HG02852 (cell line): Measurements from ENCODE around the gene FBXL13.
"Not testable (repeated sequence)": the region's sequence is repeated elsewhere in the genome, so short reads cannot be mapped to it uniquely, and the experiment has no call there.

Experiments used
- ATAC-seq: cut with Tn5 transposase; IDR thresholded peaks from one replicate; pipeline ENCODE4 v1.9.1; 2021; ENCODE audit warnings: mild to moderate bottlenecking, moderate library complexity; ENCODE audit not compliant: unreplicated experiment

Gene FBXL13

GRCh38 chr7:102872460-102872859 lies 202.1 kb downstream of the FBXL13 start:
- ATAC-seq, result no peak

GRCh38 chr7:102869195-102869594 lies 205.4 kb downstream of the FBXL13 start:
- ATAC-seq, result no peak

- no peak for ATAC-seq
Observed at GRCh38 chr7:102866535-102867215, 207.9 kb downstream of the FBXL13 start.

DNA sequence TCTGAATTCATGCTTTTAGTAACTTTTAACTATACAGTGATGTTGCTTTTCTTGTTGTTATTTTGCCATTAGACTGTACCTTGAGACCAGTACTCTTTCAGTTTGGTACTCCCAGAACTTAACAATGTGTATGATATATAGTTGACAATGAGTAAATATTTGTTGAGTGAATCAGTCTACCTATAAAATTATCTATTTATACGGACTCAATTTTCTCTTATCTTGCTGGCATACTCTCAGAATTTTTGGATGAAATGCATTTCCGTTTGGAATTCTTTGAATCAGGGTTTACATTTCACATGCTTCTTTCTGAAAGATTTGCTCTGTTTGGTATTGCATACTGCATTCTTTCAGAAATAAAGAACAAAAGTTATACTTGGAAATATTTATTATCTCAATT lies 209.6 kb downstream of the FBXL13 start:
- no peak for ATAC-seq

DNA sequence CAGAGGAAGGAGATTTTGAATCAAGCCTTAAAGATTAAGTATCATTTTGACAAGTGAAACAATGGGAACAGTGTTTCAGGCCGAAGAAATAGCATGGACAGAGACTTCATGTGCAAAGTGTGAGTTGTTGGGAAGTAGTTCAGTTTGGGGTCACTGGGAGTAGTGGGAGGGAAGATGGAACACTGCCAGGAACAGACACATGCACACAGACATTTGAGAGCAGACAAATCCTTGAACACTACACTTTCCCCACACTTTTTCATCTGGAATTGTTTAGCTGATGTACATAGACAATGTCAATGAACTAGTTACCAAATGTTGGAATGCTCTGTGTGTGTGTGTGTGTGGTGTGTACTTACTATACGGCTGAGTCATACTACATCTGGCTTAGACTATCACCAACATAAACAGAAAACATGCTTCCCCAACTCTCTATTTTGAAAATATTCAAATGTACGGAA lies 214.2 kb downstream of the FBXL13 start:
- ATAC-seq, result no peak

DNA sequence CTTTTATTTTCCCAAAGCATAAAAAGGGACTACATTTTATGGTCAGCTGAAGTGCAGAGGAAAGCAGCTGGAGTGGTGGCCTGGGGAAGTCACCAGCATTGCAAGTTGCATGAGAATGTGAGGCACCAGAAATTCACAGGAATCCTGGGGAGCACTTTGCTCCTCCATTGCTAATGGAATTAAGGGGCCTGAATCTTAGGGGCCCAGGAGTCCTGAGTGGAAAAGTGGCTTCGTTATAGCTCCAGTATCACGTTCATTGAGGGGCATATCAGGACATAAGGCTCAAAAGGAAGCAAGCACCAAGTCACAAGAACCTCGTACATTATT lies 214.8 kb downstream of the FBXL13 start:
- no peak for ATAC-seq

DNA sequence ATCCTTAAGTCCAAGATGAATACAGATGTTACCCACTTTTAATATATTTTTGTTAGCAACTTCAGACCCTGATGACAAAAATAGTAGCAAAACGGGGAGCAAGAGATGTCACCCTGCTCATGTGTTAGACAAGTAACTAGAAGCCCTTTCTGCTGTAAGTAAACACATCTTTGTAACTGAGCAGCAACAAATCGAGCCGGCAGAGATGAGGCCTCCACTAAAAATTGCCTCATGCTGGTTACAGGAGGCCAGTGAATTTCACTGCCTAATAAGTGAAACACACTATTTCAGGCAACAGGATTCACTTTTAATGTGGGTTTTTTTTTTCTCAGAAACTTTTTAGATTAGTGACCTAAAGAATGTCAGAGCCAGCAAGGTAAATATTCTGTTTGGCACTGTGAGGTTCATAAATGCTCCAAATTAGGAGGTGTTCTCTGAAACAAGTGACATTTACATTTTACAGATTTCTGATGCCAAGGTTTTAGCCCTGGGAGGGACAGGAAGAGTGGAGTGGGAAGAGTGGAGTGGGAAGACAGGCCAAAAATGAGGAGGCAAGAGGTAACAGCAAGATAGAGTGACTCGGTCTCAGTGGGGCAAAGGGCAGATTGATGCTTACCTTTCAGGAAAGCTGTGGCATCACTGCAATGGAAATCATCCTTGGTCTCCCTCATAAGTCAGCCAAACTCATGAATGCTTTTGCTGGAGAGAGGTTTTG lies 215.4 kb downstream of the FBXL13 start:
- no peak for ATAC-seq

- ATAC-seq, result no peak
Observed at GRCh38 chr7:102856036-102856435, 218.6 kb downstream of the FBXL13 start.

DNA sequence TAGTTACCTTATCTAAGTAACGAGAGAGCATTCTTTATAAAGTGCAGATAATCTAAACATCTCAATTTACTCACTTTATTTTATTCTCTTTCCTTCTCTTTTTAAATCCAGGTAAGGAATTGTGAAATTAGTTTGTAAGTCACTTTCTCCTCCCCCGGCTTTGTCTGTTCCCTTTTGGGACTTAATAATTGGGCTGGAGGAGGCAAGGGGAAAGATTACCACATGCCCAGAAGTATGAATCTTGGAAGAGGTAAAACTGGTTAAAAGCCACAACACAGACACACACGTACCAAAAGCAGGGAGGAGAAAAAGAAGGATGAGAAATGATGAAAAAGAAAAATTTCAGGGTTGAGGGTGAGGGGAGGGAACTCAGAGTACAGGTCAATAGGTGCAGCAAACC lies 225.1 kb downstream of the FBXL13 start:
- no peak for ATAC-seq

- no peak for ATAC-seq
Observed at GRCh38 chr7:102849079-102849478, 225.5 kb downstream of the FBXL13 start.

- ATAC-seq, result no peak
Observed at GRCh38 chr7:102845346-102845745, 229.2 kb downstream of the FBXL13 start.

- peak; percentile 83 for ATAC-seq
Observed at GRCh38 chr7:102843850-102844249, 230.7 kb downstream of the FBXL13 start.

- ATAC-seq, result no peak
Observed at GRCh38 chr7:102842284-102842683, 232.3 kb downstream of the FBXL13 start.

DNA sequence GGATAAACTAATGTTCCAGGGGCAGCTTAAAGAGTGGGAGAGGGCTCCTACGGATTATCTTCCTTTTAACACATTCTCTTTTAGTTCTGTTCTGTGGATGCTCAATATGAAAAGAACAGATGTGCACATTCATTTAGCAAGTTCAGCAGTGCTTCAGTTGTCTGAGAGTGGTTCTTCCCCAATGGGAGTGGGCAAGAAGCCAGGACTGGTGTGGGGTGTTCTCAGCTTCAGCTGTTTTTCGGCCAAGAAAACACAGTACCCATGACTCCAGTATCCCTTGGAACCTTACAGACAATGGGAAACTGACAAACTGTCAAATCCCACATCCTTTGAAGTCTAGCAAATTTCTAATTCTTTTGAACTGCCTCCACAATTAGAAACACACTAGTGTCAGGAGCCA lies 233.3 kb downstream of the FBXL13 start:
- ATAC-seq, result no peak

- ATAC-seq, result no peak
Observed at GRCh38 chr7:102840404-102840803, 234.2 kb downstream of the FBXL13 start.

- ATAC-seq, result not testable (repeated sequence)
Observed at GRCh38 chr7:102838572-102839101, 236.0 kb downstream of the FBXL13 start.

- ATAC-seq, result no peak
Observed at GRCh38 chr7:102837802-102838201, 236.8 kb downstream of the FBXL13 start.

- no peak for ATAC-seq
Observed at GRCh38 chr7:102836977-102837376, 237.6 kb downstream of the FBXL13 start.

- no peak for ATAC-seq
Observed at GRCh38 chr7:102836191-102836919, 238.2 kb downstream of the FBXL13 start.

GRCh38 chr7:102834999-102835398 lies 239.6 kb downstream of the FBXL13 start:
- ATAC-seq, result peak; percentile 81

DNA sequence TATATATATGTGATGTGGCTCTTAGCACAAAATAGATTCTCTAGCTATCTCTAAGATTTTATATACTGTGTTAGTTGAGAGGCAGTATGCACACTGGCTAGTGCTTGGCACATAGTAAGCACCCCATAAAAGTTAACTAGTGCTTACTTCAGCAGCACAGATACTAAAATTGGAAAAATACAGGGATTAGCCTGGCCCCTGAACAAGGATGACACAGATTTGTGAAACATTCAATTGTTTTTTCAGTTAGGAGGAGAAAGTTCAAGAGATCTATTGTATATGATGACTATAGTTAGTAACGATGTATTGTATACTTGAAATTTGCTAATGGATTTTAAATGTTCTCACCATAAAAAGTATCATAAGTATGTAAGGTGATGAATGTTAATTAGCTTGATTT lies 240.1 kb downstream of the FBXL13 start:
- no peak for ATAC-seq

- ATAC-seq, result no peak
Observed at GRCh38 chr7:102833343-102833742, 241.3 kb downstream of the FBXL13 start.
